K562 (cell line): ENCODE measurements around the gene NAB1. TPM values are rescaled to one million over a fixed set of nuclear protein-coding genes. Genes with fewer than 3 reads are reported as not detected.
A peak's percentile ranks its signal among the peaks of the same experiment; 100 is the strongest.

Source experiments
- ATF3 ChIP-seq, 2 experiments: fragments of 450-650 bp in 1 of 2; sonication (generic) in 1 of 2; formaldehyde crosslinking in 1 of 2; IDR thresholded peaks in 1 of 2; conservative IDR thresholded peaks in 1 of 2; 2 replicates each; pipeline versions ENCODE4 v1.6.1 to v1.8.1; 2016 to 2023; ENCODE audit warnings: mild to moderate bottlenecking in 2 of 2, moderate library complexity in 2 of 2, inconsistent platforms in 1 of 2, missing genetic modification reagents in 1 of 2
- CLOCK ChIP-seq: fragments of 250-450 bp; sonication (Bioruptor Pico); IDR thresholded peaks from 2 replicates; pipeline ENCODE4 v1.4.0; 2020; ENCODE audit warnings: mild to moderate bottlenecking, moderate library complexity, borderline replicate concordance
- CREB1 ChIP-seq, 2 experiments: sonication (generic) in 1 of 2; formaldehyde crosslinking in 1 of 2; IDR thresholded peaks; 2 replicates each; pipeline versions ENCODE4 v1.6.1 to v1.8.0; 2012 to 2022; ENCODE audit warnings: inconsistent platforms in 1 of 2, mild to moderate bottlenecking in 1 of 2, missing genetic modification reagents in 1 of 2, moderate library complexity in 1 of 2
- HDAC3 ChIP-seq: fragments of 450-650 bp; IDR thresholded peaks from 2 replicates; pipeline ENCODE4 v1.6.1; 2018; ENCODE audit warnings: borderline replicate concordance, mild to moderate bottlenecking, moderate library complexity; ENCODE audit not compliant: partially characterized antibody
- KAT7 ChIP-seq: sonication (generic); formaldehyde crosslinking; IDR thresholded peaks from 2 replicates; pipeline ENCODE4 v1.8.0; 2022; ENCODE audit warnings: missing genetic modification reagents, mild to moderate bottlenecking, borderline replicate concordance
- MBD2 ChIP-seq: sonication (generic); IDR thresholded peaks from 2 replicates; pipeline ENCODE4 v1.6.1; 2016; ENCODE audit warnings: low read depth, borderline replicate concordance
- MED1 ChIP-seq: sonication (generic); formaldehyde crosslinking; IDR thresholded peaks from 2 replicates; pipeline ENCODE4 v1.8.1; 2023; ENCODE audit warnings: missing genetic modification reagents, borderline replicate concordance
- NUFIP1 ChIP-seq: fragments of 450-650 bp; IDR thresholded peaks from 2 replicates; pipeline ENCODE4 v1.6.1; 2018; ENCODE audit not compliant: partially characterized antibody
- PYGO2 ChIP-seq: fragments of 450-650 bp; IDR thresholded peaks from 2 replicates; pipeline ENCODE4 v1.6.1; 2016; ENCODE audit warnings: mild to moderate bottlenecking, missing genetic modification characterization, moderate library complexity, missing compliant biosample characterization
- SAP30 ChIP-seq: fragments of 200-600 bp; sonication (generic); IDR thresholded peaks from 2 replicates; pipeline ENCODE4 v1.6.1; 2012; ENCODE audit warnings: borderline replicate concordance, low read depth, mild to moderate bottlenecking, moderate library complexity, low read length, control low read depth, inconsistent platforms; ENCODE audit not compliant: insufficient read depth, poor library complexity, severe bottlenecking
- ZBTB1 ChIP-seq: sonication (generic); formaldehyde crosslinking; IDR thresholded peaks from 2 replicates; pipeline ENCODE4 v1.8.1; 2023; ENCODE audit warnings: missing genetic modification reagents, low read depth, mild to moderate bottlenecking, borderline replicate concordance
- ZNF174 ChIP-seq: fragments of 250-450 bp; sonication (Bioruptor Pico); IDR thresholded peaks from 2 replicates; pipeline ENCODE4 v1.4.0; 2020; ENCODE audit warnings: mild to moderate bottlenecking
- ZNF224 ChIP-seq: sonication (generic); formaldehyde crosslinking; IDR thresholded peaks from 2 replicates; pipeline ENCODE4 v1.8.0; 2022; ENCODE audit warnings: mild to moderate bottlenecking, missing genetic modification reagents
- ZNF407 ChIP-seq: fragments of 450-650 bp; IDR thresholded peaks from 2 replicates; pipeline ENCODE4 v1.6.1; 2016; ENCODE audit warnings: low read depth
- polyA plus RNA-seq, 8 experiments: library from polyadenylated mRNA; depleted of rRNA in 4 of 8; stranded (reverse) in 5 of 8; unstranded in 3 of 8; fragments of >200 nt; fragmentation: Nextera tagmentation in 2 of 8; fragmentation: Illumina TruSeq in 1 of 8; extraction: Ambion mirVana in 2 of 8; extraction: Trizol in 1 of 8; gene quantifications; 2 replicates each; pipeline versions ENCODE4 v1.2.1 to v1.2.3, GENCODE V29; 2011 to 2014; ENCODE audit warnings: inconsistent platforms in 1 of 8, missing spikeins in 1 of 8
- total RNA-seq, 7 experiments: library from RNA; depleted of rRNA in 6 of 7; stranded (reverse); fragments of >200 nt in 6 of 7; fragmentation: Illumina TruSeq in 2 of 7; extraction: Trizol in 2 of 7; gene quantifications; 2 replicates each; pipeline versions ENCODE4 v1.2.1 to v1.2.3, GENCODE V29; 2011 to 2021; ENCODE audit warnings: low replicate concordance in 1 of 7

Gene NAB1
- total and polyA plus RNA-seq, 9 of the 15 experiments (the other 6 are each of a cell fraction or from before 2014, with no cell fraction given), result 3.1 to 23.0 (median 16.3) TPM

- no peak for TF ChIP-seq ZNF407
- TF ChIP-seq CLOCK (CRISPR knock-in tag), result no peak
- TF ChIP-seq MED1 (CRISPR knock-in tag), result no peak
- TF ChIP-seq CREB1 (IDR thresholded peaks at IDR 0.05), result no peak
- TF ChIP-seq CREB1 (CRISPR knock-in tag; IDR thresholded peaks at IDR 0.05), result 0 out of 2 replicates have a peak, but pooled peaks have one; percentile 21
- no peak for TF ChIP-seq PYGO2 (tag)
- TF ChIP-seq ZBTB1 (CRISPR knock-in tag), result peak; percentile 47; the same call in 1 of the 2 replicates
- no peak for TF ChIP-seq ZNF174
- TF ChIP-seq SAP30, result peak; percentile 75
- TF ChIP-seq KAT7 (CRISPR knock-in tag), result peak; percentile 92
- no peak for TF ChIP-seq ZNF224 (CRISPR knock-in tag)
- no peak for TF ChIP-seq NUFIP1
- no peak for TF ChIP-seq ATF3 (IDR thresholded peaks at IDR 0.05)
- TF ChIP-seq ATF3 (CRISPR knock-in tag; conservative IDR thresholded peaks at IDR 0.05), result no peak
- no peak for TF ChIP-seq MBD2
- no peak for TF ChIP-seq HDAC3
Observed at GRCh38 chr2:190649035-190649797, at the start of gene NAB1 (continued).
